Suprapubic skin (tissue), 4 donors: ENCODE results near the gene PRDX6.

ENCODE experiments used
- EP300 ChIP-seq: sonication (generic); formaldehyde crosslinking; IDR thresholded peaks from one replicate; pipeline ENCODE4 v1.6.1; 2017; ENCODE audit warnings: antibody characterized with exemption
- POLR2A ChIP-seq, 2 donors: fragments of 450-650 bp; IDR thresholded peaks; one replicate each; pipeline ENCODE4 v1.6.1; 2017; ENCODE audit warnings: antibody characterized with exemption in 2 of 2, mild to moderate bottlenecking in 2 of 2, moderate library complexity in 2 of 2
- POLR2AphosphoS5 ChIP-seq, 3 donors: sonication (generic); formaldehyde crosslinking; IDR thresholded peaks; one replicate each; pipeline ENCODE4 v1.6.1; 2017; ENCODE audit warnings: antibody characterized with exemption in 3 of 3
- TF ChIP-seq, protein P1 (sequence below), 2 donors: fragments of 200-600 bp in 1 of 2; fragments of 450-650 bp in 1 of 2; sonication (generic) in 1 of 2; IDR thresholded peaks; one replicate each; pipeline ENCODE4 v1.5.1; 2016 to 2019; ENCODE audit warnings: antibody characterized with exemption in 2 of 2, mild to moderate bottlenecking in 1 of 2, moderate library complexity in 1 of 2

DNA sequence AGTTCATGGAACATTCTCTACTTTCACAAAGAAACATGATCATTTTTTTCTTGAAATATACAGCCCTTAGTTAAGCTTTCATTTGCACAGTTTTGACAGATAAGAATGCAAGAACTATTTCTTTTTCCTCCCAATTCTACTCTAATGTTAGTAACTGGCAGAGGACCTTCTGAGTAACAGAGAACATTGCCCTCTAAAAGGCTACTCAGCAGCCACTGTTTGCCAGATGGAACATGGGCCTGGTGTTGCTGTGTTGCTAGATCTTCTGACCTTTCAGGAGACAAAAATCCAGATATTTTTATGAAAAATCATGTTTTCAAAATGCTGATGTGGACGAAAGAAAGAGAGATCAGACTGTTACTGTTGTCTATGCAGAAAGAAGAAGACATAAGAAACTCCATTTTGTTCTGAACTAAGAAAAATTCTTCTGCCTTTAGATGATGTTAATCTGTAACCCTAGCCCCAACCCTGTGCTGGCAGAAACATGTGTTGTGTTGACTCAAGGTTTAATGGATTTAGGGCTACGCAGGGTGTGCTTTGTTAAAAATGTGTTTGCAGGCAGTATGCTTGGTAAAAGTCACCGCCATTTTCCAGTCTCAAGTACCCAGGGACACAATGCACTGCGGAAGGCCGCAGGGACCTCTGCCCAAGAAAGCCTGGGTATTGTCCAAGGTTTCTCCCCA is 2.9 kb upstream of the PRDX6 start:
- TF ChIP-seq, protein P1, sequence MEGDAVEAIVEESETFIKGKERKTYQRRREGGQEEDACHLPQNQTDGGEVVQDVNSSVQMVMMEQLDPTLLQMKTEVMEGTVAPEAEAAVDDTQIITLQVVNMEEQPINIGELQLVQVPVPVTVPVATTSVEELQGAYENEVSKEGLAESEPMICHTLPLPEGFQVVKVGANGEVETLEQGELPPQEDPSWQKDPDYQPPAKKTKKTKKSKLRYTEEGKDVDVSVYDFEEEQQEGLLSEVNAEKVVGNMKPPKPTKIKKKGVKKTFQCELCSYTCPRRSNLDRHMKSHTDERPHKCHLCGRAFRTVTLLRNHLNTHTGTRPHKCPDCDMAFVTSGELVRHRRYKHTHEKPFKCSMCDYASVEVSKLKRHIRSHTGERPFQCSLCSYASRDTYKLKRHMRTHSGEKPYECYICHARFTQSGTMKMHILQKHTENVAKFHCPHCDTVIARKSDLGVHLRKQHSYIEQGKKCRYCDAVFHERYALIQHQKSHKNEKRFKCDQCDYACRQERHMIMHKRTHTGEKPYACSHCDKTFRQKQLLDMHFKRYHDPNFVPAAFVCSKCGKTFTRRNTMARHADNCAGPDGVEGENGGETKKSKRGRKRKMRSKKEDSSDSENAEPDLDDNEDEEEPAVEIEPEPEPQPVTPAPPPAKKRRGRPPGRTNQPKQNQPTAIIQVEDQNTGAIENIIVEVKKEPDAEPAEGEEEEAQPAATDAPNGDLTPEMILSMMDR (IDR thresholded peaks at IDR 0.05) = no peak
- TF ChIP-seq POLR2A (IDR thresholded peaks at IDR 0.05) (no peak), POLR2AphosphoS5 (IDR thresholded peaks at IDR 0.05) (no peak), EP300 (no peak)
